ENCODE measurements around the gene AUH.

DNA sequence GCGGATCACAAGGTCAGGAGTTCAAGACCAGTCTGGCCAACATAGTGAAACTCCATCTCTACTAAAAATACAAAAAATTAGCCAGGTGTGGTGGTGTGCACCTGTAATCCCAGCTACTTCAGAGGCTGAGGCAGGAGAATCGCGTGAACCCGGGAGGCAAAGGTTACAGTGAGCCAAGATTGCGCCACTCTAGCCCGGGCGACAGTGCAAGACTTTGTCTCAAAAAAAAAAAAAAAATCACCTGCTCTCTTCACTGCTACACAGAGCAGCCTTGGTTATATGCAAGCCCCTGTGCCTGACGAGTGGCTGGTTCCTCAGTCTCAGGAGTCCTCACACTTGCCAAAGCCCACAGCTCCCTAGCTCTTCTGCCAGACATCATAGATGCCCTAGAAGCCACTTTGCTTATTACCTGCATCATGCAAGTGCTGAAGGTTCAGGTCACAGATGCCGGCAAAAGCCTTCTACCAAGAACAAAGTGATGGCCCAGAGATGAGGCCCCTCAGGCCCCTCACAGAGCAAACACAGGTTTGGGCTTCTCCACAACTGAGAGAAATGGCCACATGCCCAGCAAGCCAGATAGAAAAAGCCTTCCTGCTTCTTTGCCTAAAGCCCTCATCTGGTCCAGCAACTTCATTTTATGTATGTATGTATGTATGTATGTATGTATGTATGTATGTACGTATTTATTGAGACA is 176.4 kb downstream of the AUH start:
- TF ChIP-seq, protein P1, sequence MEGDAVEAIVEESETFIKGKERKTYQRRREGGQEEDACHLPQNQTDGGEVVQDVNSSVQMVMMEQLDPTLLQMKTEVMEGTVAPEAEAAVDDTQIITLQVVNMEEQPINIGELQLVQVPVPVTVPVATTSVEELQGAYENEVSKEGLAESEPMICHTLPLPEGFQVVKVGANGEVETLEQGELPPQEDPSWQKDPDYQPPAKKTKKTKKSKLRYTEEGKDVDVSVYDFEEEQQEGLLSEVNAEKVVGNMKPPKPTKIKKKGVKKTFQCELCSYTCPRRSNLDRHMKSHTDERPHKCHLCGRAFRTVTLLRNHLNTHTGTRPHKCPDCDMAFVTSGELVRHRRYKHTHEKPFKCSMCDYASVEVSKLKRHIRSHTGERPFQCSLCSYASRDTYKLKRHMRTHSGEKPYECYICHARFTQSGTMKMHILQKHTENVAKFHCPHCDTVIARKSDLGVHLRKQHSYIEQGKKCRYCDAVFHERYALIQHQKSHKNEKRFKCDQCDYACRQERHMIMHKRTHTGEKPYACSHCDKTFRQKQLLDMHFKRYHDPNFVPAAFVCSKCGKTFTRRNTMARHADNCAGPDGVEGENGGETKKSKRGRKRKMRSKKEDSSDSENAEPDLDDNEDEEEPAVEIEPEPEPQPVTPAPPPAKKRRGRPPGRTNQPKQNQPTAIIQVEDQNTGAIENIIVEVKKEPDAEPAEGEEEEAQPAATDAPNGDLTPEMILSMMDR (IDR thresholded peaks at IDR 0.05): no peak
- TF ChIP-seq EZH2 (IDR thresholded peaks at IDR 0.05; ENCODE audit: borderline replicate concordance, insufficient read depth, low read depth, low read length, poor library complexity, severe bottlenecking): no peak

Data from B cell (primary cell).